D721Med (cell line): Measurements from ENCODE around the gene PITPNC1.

Experiments used
- DNase-seq: peaks from one replicate; pipeline ENCODE4 v3.0.0; 2011; ENCODE audit warnings: low spot score; ENCODE audit not compliant: insufficient read length
- FAIRE-seq: peaks from 2 replicates; lab custom pipeline; 2011; peaks lifted over from hg19 to GRCh38; lab: Jason Lieb, UNC
- CTCF ChIP-seq: IDR thresholded peaks from 2 replicates; pipeline ENCODE4 v1.5.1; 2012; ENCODE audit warnings: mild to moderate bottlenecking, control low read depth; ENCODE audit not compliant: insufficient read depth; ENCODE audit errors: missing control alignments

The PITPNC1 gene

GRCh38 chr17:67390646-67391361 lies 13.7 kb downstream of the PITPNC1 start:
- no peak for TF ChIP-seq CTCF
- FAIRE-seq (no peak), DNase-seq (no peak)

GRCh38 chr17:67392111-67392510 lies 15.0 kb downstream of the PITPNC1 start:
- DNase-seq: no peak
- TF ChIP-seq CTCF: no peak
- FAIRE-seq: no peak

- no peak for TF ChIP-seq CTCF
- DNase-seq (no peak), FAIRE-seq (no peak)
These were observed 16.8 kb downstream of the PITPNC1 start for GRCh38 chr17:67393809-67394397.

- DNase-seq: no peak
- no peak for TF ChIP-seq CTCF
- no peak for FAIRE-seq
These were observed 22.6 kb downstream of the PITPNC1 start for GRCh38 chr17:67399676-67400075.

GRCh38 chr17:67400193-67400592 lies 23.1 kb downstream of the PITPNC1 start:
- TF ChIP-seq CTCF: no peak
- no peak for DNase-seq
- no peak for FAIRE-seq

GRCh38 chr17:67401106-67401505 lies 24.0 kb downstream of the PITPNC1 start:
- FAIRE-seq: no peak
- no peak for TF ChIP-seq CTCF
- DNase-seq: no peak
